MM.1S (cell line): ENCODE data around the gene PINK1.

Experiments used
- DNase-seq: peaks from one replicate; pipeline ENCODE4 v3.0.0-alpha.2; 2015
- H2AFZ ChIP-seq: fragments of 300-600 bp; sonication (generic); 2 replicates; pipeline ENCODE4 v1.6.0; 2016; ENCODE audit warnings: antibody characterized with exemption, low read length
- H3F3A ChIP-seq: fragments of 300-600 bp; sonication (generic); 2 replicates; pipeline ENCODE4 v1.6.1; 2016; ENCODE audit warnings: mild to moderate bottlenecking, antibody characterized with exemption, low read length, moderate library complexity, mixed read lengths; ENCODE audit not compliant: insufficient read depth
- H3K27ac ChIP-seq: fragments of 300-600 bp; sonication (generic); 2 replicates; pipeline ENCODE4 v1.5.1; 2016; ENCODE audit warnings: mild to moderate bottlenecking, low read length
- H3K27me3 ChIP-seq: fragments of 300-600 bp; sonication (generic); replicated peaks from 2 replicates; pipeline ENCODE4 v1.6.0; 2016; ENCODE audit warnings: low read length; ENCODE audit not compliant: insufficient read depth
- H3K36me3 ChIP-seq: fragments of 300-600 bp; sonication (generic); replicated peaks from 2 replicates; pipeline ENCODE4 v1.6.1; 2016; ENCODE audit warnings: mild to moderate bottlenecking, low read length, mixed read lengths; ENCODE audit not compliant: insufficient read depth
- H3K4me1 ChIP-seq: fragments of 300-600 bp; sonication (generic); 2 replicates; pipeline ENCODE4 v1.6.1; 2016; ENCODE audit warnings: low read length, mixed read lengths
- H3K4me2 ChIP-seq: fragments of 300-600 bp; sonication (generic); 2 replicates; pipeline ENCODE4 v1.6.0; 2016; ENCODE audit warnings: low read depth, low read length
- H3K4me3 ChIP-seq: fragments of 300-600 bp; sonication (generic); 2 replicates; pipeline ENCODE4 v1.5.1; 2016; ENCODE audit warnings: low read length, mixed read lengths
- H3K79me2 ChIP-seq: fragments of 300-600 bp; sonication (generic); 2 replicates; pipeline ENCODE4 v1.6.1; 2016; ENCODE audit warnings: mixed run types, low read length, mixed read lengths
- H3K9ac ChIP-seq: fragments of 300-600 bp; sonication (generic); 2 replicates; pipeline ENCODE4 v1.6.1; 2016; ENCODE audit warnings: low read length, mixed read lengths
- H3K9me2 ChIP-seq: fragments of 300-600 bp; sonication (generic); replicated peaks from 2 replicates; pipeline ENCODE4 v1.6.1; 2016; ENCODE audit warnings: mild to moderate bottlenecking, low read length, mixed read lengths; ENCODE audit not compliant: insufficient read depth
- H3K9me3 ChIP-seq: fragments of 300-600 bp; sonication (generic); replicated peaks from 2 replicates; pipeline ENCODE4 v1.6.1; 2016; ENCODE audit warnings: mild to moderate bottlenecking, low read length, mixed read lengths; ENCODE audit not compliant: insufficient read depth
- H4K20me1 ChIP-seq: fragments of 300-600 bp; sonication (generic); 2 replicates; pipeline ENCODE4 v1.6.1; 2016; ENCODE audit warnings: mild to moderate bottlenecking, low read length, moderate library complexity, mixed read lengths; ENCODE audit not compliant: insufficient read depth
- CTCF ChIP-seq: fragments of 300-600 bp; sonication (generic); IDR thresholded peaks from 2 replicates; pipeline ENCODE4 v1.5.1; 2016; ENCODE audit warnings: antibody characterized with exemption, low read length, mixed read lengths
- EZH2 ChIP-seq: fragments of 300-600 bp; sonication (generic); optimal IDR thresholded peaks from 2 replicates; pipeline ENCODE3; 2017; ENCODE audit warnings: low read depth, mild to moderate bottlenecking, antibody characterized with exemption, low read length, mixed read lengths
- EZH2phosphoT487 ChIP-seq: fragments of 300-600 bp; sonication (generic); IDR thresholded peaks from 2 replicates; pipeline ENCODE4 v1.6.1; 2018; ENCODE audit warnings: antibody characterized with exemption, low read length

The PINK1 gene

GRCh38 chr1:20596106-20596505 lies 37.2 kb upstream of the PINK1 start:
- Histone ChIP-seq H3K4me1 (no peaks in the 10 kb centered on the region), H3K36me3 (no peaks in the 10 kb centered on the region), H3K9me3 (no peaks in the 10 kb centered on the region), H4K20me1 (0 out of 2 replicates have a peak, but pooled peaks cover 2% of the 10 kb centered on the region), H3K27me3 (peaks cover 18% of the 10 kb centered on the region), H3F3A (no peaks in the 10 kb centered on the region), H3K79me2 (no peaks in the 10 kb centered on the region), H3K4me2 (no peak overlapping the region), H3K9ac (no peak overlapping the region), H2AFZ (no peak overlapping the region), H3K27ac (no peak overlapping the region), H3K4me3 (no peak overlapping the region), H3K9me2 (no peaks in the 10 kb centered on the region)
- TF ChIP-seq EZH2 (no peak), CTCF (no peak), EZH2phosphoT487 (no peak)
- DNase-seq = no peak

- H3K9me2 ChIP-seq = no peaks in the 10 kb centered on the region
- H3K27me3 ChIP-seq = peaks cover 13% of the 10 kb centered on the region; the same call in 1 of the 2 replicates
- no peak overlapping the region for H3K27ac ChIP-seq
- H2AFZ ChIP-seq = no peak overlapping the region
- H3K36me3 ChIP-seq = no peaks in the 10 kb centered on the region
- TF ChIP-seq CTCF (no peak), EZH2phosphoT487 (no peak), EZH2 (no peak)
- no peaks in the 10 kb centered on the region for H3K79me2 ChIP-seq
- H3K4me1 ChIP-seq = no peaks in the 10 kb centered on the region
- DNase-seq = no peak
- no peak overlapping the region for H3K9ac ChIP-seq
- H3F3A ChIP-seq = no peaks in the 10 kb centered on the region
- H3K4me2 ChIP-seq = no peak overlapping the region
- H3K4me3 ChIP-seq = no peak overlapping the region
- H3K9me3 ChIP-seq = no peaks in the 10 kb centered on the region
- 0 out of 2 replicates have a peak, but pooled peaks cover 2% of the 10 kb centered on the region for H4K20me1 ChIP-seq
Measured at GRCh38 chr1:20597650-20598049, 35.6 kb upstream of the PINK1 start.

- H3K27me3 ChIP-seq = peaks cover 23% of the 10 kb centered on the region; the same call in 1 of the 2 replicates
Measured at GRCh38 chr1:20600156-20600555, 33.1 kb upstream of the PINK1 start.

More at GRCh38 chr1:20600156-20600555, 33.1 kb upstream of the PINK1 start:
- Histone ChIP-seq H3K4me3 (no peak overlapping the region), H2AFZ (no peak overlapping the region), H3K9me2 (no peaks in the 10 kb centered on the region), H3K27ac (no peak overlapping the region), H3K9me3 (no peaks in the 10 kb centered on the region), H3K4me2 (no peak overlapping the region), H3K36me3 (no peaks in the 10 kb centered on the region), H3F3A (no peaks in the 10 kb centered on the region), H3K79me2 (no peaks in the 10 kb centered on the region), H3K4me1 (no peaks in the 10 kb centered on the region), H3K9ac (no peak overlapping the region), H4K20me1 (0 out of 2 replicates have a peak, but pooled peaks cover 2% of the 10 kb centered on the region)
- no peak for TF ChIP-seq CTCF
- TF ChIP-seq EZH2phosphoT487 = no peak
- TF ChIP-seq EZH2 = no peak
- no peak for DNase-seq
